NCI-H2081 treated with DMSO at 0.1 percent for 48 hours (cell line): ENCODE data around the gene RASGEF1C.

Experiments used
- DNase-seq: peaks from one replicate; lab custom pipeline; 2025; lab: John Stamatoyannopoulos, UW

Gene RASGEF1C

GRCh38 chr5:180179442-180180420, 29.3 kb downstream of the RASGEF1C start:
- DNase-seq = no peak

GRCh38 chr5:180178531-180179441, 30.2 kb downstream of the RASGEF1C start:
- DNase-seq = no peak

DNA sequence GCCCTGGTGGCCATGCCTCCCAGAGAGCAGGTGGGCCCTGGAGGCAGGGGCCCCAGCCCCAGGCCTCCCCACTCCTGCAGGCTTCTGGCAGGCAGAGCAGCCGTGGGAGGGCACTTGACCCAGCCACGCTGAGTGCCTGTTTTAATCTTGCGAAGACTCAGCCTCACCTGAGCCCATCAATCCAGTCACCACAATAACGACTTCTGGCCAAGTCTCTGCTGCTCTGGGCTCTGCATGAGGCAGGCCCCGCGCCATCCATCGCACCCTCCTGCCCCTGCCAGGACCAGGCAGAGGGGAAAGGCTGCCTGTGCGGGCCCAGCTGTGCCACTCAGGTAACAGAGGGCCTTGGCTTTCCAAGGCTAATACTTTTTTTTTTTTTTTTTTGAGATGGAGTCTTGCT, 32.8 kb downstream of the RASGEF1C start:
- DNase-seq = no peak

DNA sequence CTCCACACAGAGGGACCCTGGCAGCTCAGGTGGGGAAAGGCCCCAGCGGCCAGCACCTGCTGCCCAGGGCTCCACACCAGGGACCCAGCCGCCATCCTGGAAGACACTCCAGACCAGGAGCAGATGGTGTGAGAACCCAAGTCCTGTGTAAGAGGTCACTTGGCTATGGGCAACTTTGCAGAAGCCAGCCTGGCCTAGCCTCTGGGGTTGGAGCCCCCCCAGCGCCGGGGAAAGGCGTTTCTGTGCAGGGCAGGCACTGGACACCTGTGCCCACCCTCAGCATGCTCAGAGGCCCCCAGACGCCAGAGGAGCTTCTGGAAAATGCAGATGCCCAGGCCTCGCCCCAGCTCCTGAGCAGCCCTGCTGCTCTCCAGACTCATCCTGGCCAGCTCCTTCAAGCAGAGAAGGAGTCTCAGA, 34.0 kb downstream of the RASGEF1C start:
- DNase-seq = no peak

DNA sequence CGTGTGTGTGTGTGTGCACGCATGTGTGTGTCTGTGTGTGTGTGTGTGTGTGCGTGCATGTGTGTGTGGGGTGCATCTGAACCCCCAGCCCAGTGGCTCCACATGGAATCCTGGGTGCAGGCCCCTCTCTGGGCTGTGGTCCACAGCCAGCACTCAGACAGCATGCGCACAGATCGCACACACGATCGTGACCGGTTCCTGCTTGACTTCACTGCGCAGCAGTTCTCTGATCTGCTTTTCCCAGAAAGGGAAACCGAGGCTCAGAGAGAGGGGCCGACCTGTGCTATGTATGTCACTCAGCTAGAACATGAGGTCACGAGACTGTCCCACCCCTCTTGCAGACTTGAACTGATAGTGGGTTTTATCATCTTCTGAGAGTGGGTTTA, 34.4 kb downstream of the RASGEF1C start:
- DNase-seq = no peak

GRCh38 chr5:180173875-180174586, 35.0 kb downstream of the RASGEF1C start:
- no peak for DNase-seq

DNA sequence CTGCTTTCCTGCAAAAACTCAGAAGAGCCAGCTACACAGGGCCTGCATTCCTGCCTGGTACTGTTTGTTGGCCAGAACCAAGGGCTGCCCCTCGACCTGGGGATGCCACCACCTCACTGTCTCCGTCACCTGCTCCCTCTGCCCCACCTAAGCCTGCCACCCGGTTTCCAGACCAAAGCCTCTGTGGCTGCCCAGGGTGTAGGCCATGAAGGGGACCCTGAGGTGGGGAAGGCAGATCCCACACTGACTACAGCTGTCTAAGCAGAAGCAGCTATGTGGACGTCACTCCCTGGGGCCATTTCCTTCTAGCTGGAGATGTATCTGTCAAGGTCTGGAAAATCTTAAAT, 35.8 kb downstream of the RASGEF1C start:
- DNase-seq = no peak

DNA sequence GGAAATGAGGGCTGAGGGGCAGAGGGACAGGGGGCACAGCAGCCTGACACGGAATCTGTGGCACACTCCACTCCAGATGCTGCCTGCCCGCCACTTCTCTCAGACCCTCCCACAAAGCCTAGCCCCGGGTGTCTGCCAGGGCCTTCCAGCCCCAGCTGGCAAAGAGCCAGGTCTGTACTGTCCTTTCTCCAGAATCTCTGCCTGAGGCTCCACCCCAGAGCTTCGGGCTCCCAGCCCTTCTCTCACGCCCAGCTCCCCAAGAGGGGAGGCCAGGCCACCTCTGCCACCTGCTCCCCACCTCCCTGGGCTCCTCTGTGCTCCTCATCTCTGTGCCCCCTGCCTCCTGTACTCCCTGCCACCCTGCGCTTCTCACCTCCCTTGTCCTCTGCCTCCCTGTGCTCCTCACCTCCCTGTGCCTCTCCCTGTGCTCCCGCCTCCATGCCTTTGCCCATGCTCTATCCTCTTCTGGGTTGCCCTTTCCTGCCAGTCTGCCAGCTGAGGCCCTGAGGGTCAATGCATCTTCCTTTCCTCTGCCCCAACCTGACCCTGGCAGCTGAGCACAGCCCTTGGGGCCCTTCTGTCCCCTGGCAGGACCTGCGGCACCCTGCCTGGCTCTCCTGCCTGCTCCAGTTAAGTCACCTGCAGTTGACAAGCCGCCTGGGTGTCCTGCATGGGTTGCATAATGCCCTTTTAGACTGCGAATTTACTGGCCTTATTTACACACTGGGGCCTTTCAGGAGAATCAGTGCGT, 36.4 kb downstream of the RASGEF1C start:
- DNase-seq = no peak

GRCh38 chr5:180171568-180172094, 37.4 kb downstream of the RASGEF1C start:
- no peak for DNase-seq

DNA sequence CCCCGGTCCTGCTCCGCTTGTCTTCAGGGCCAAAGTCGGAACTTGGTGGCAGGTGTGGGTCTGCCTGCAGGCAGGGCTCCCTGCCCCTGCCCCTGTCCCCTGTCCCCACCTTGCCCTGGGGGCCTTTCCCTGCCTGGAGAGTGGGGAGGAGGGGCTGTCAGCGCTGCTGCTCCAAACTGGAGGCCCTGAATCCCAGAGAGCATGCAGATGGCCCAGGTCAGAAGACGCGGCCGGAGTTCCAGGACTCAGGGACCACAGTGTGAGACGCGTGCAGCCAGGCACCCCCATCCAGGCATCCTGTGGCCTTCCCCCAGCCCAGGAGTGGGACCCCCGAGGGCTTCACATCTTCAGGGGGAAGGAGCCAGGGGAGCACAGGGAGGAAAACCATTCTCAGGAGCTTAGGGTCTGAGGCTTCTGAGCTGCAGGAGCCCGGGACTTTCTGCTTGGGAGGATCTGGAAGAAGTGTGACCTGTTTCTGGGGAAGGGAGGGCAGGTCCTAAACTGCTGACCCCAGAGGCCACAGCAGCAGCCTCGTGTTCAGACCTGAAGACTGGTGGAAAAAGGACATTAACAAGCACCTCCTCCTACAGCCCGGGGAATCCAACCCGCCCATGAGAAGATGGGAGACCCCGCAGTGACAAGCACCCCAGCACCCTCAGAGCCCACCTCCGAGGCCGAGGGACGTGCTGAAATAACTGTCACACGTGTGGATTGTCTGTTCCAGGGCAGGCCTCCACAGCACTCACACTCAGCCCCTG, 38.0 kb downstream of the RASGEF1C start:
- no peak for DNase-seq

GRCh38 chr5:180170106-180170809, 38.8 kb downstream of the RASGEF1C start:
- no peak for DNase-seq

DNA sequence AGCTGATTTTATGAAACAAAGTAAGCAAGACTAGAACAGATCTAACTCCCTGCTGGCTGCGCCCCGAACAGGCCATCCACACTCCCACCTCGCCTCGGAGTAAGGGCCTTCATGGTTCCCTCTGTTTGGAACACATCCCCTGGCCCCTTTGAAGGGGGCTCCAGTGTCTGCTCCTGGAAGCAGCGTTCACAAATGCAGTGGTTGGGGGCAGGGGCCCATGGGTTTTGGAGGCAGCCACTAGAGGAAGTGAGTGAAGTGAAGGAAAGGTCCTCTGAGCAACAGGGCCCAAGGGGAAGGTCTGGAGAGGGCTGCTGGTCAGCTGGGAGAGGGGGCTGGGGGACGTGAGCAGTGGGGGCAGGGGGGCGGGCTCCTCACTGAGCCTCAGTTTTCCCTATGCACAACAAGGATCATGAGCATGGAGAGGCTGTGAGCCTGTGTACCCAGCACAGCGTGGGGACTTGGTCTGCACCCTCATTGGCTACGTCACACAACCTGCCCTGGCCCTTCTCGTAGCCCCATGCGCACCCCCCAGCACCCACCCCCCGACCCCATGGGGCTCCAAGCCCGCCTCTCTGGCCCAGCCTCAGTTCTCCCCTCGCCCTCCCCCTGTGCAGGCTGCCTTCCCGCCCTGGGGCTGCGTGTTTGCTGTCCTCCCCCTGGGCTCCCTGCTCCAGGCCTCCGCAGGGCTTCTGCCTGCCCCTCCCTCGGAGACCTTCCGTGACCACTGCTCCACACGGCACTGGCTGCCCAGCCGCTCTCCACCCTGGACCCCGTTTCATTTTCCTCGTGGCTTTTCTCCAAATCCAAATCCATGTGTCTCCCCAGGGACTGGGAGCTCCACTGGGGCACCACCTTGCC, 39.5 kb downstream of the RASGEF1C start:
- DNase-seq = no peak

DNA sequence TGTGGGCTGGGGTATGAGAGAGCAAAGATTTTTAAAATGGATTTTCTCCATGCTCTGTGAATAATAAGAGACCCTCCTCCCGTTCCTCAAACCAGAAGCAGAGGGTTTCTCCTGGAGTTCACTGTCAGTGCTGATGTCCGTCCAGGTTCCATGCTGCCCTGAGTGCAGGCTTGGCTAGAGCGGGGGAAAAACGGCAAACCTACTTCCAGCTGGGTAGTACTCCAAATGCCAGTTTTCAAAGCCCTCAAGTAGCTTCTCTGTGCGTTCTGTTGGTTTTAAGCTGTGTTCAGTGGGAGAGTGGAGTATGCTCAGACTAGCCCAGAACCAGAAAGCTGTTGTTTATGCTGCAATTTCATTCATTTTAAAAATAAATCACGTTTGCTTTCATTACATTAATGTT, 40.3 kb downstream of the RASGEF1C start:
- DNase-seq = no peak

GRCh38 chr5:180166176-180166575, 42.8 kb downstream of the RASGEF1C start:
- no peak for DNase-seq

- no peak for DNase-seq
Measured at GRCh38 chr5:180162304-180162661, 46.7 kb downstream of the RASGEF1C start.

GRCh38 chr5:180161420-180162303, 47.3 kb downstream of the RASGEF1C start:
- DNase-seq = no peak

- no peak for DNase-seq
Measured at GRCh38 chr5:180160789-180161188, 48.2 kb downstream of the RASGEF1C start.

GRCh38 chr5:180160215-180160614, 48.8 kb downstream of the RASGEF1C start:
- no peak for DNase-seq
